GM12872 (cell line): ENCODE results near the gene MRPL45.

Source experiments
- CTCF ChIP-seq: IDR thresholded peaks from 3 replicates; pipeline ENCODE4 v1.5.1; 2011; ENCODE audit warnings: low read depth, mild to moderate bottlenecking, low read length, moderate library complexity; ENCODE audit not compliant: insufficient read depth

The MRPL45 gene

GRCh38 chr17:38324141-38324697 is 27.3 kb downstream of the MRPL45 start:
- no peak for TF ChIP-seq CTCF

- TF ChIP-seq CTCF: no peak
Observed at GRCh38 chr17:38324772-38325171, 27.8 kb downstream of the MRPL45 start.

- no peak for TF ChIP-seq CTCF
Observed at GRCh38 chr17:38325221-38325851, 28.4 kb downstream of the MRPL45 start.

GRCh38 chr17:38326996-38327792 is 30.2 kb downstream of the MRPL45 start:
- TF ChIP-seq CTCF: no peak

DNA sequence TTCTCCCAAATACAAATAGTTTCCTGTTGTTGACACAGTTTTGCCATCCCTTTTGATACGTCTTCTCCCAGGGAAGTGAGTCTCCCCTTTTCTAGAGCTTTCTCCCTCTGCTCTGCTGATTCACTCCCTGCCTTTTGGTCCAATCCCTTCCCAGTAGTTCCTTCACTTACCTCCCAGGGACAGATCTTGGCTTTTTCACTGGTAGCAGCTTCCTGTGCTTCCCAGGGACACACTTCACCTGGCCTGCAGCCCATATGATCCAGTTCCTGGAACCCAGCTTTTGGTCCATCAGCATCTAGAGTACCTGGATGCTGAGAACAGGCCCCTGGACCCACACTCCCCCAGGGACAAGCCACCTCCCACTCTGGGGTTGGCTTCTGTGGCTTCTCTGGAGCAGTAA is 31.0 kb downstream of the MRPL45 start:
- TF ChIP-seq CTCF: no peak

GRCh38 chr17:38328620-38329019 is 31.7 kb downstream of the MRPL45 start:
- no peak for TF ChIP-seq CTCF

DNA sequence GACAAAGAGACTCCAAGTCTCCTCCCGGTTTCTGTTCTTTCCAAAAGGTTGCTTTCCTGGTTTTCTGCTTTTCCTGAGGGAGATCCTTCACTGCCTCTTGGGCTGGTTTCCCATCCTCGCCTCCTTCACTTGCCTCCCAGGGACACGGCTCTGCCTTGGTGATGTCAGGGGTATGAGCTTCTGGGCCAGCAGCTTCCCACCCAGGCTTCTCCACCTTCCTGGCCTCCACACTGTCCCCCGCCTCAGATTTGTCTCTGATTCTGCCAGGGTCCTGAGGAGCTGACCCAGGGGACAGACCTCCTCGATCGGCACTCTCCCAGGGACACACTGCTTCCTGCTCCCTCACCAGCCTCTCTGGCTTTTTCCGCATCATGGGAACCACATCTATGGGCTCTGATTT is 32.3 kb downstream of the MRPL45 start:
- no peak for TF ChIP-seq CTCF
